H1 (cell line): Measurements from ENCODE around the gene TADA2B. TPM values are rescaled to one million over a fixed set of nuclear protein-coding genes. Genes with fewer than 3 reads are reported as not detected.

Experiments used
- CTCF ChIA-PET: fragments of 300-600 bp; sonication (Branson Sonifier 250); formaldehyde crosslinking; loops from one replicate; lab custom pipeline; 2021; ENCODE audit not compliant: partially characterized antibody; lab: Charles Lee
- POLR2A ChIA-PET: fragments of 300-600 bp; sonication (Branson Sonifier 250); formaldehyde crosslinking; loops from one replicate; lab custom pipeline; 2021; ENCODE audit warnings: inconsistent platforms; ENCODE audit not compliant: partially characterized antibody; lab: Charles Lee
- DNase-seq, 2 experiments: peaks; one replicate each; pipeline versions ENCODE4 v3.0.0 to v3.0.0-alpha.2; 2010 to 2022; ENCODE audit warnings: low spot score in 2 of 2, low read depth in 1 of 2, mixed read lengths in 1 of 2
- FAIRE-seq: peaks from 2 replicates; lab custom pipeline; 2011; peaks lifted over from hg19 to GRCh38; lab: Jason Lieb, UNC
- H2AFZ ChIP-seq: 2 replicates; pipeline ENCODE4 v1.8.1; 2012; ENCODE audit warnings: low read length, inconsistent platforms
- H2AK5ac ChIP-seq: 2 replicates; pipeline ENCODE4 v1.6.1; 2013; ENCODE audit warnings: low read depth, low read length
- H2BK120ac ChIP-seq: replicated peaks from 2 replicates; pipeline ENCODE3; 2013; ENCODE audit warnings: low read depth, low read length, inconsistent platforms
- H2BK12ac ChIP-seq: 2 replicates; pipeline ENCODE4 v1.6.1; 2013; ENCODE audit warnings: low read depth, low read length
- H2BK15ac ChIP-seq: 2 replicates; pipeline ENCODE4 v1.6.1; 2013; ENCODE audit warnings: low read length
- H2BK20ac ChIP-seq: 2 replicates; pipeline ENCODE4 v1.6.1; 2013; ENCODE audit warnings: low read length
- H2BK5ac ChIP-seq: 2 replicates; pipeline ENCODE4 v1.6.1; 2013; ENCODE audit warnings: low read depth, low read length
- H3K14ac ChIP-seq: 2 replicates; pipeline ENCODE4 v1.6.1; 2013; ENCODE audit warnings: inconsistent platforms; ENCODE audit not compliant: insufficient read length
- H3K18ac ChIP-seq: 2 replicates; pipeline ENCODE4 v1.6.1; 2013; ENCODE audit warnings: low read length; ENCODE audit errors: extremely low read depth
- H3K23ac ChIP-seq: 2 replicates; pipeline ENCODE4 v1.6.1; 2013; ENCODE audit warnings: inconsistent platforms; ENCODE audit not compliant: insufficient read length
- H3K23me2 ChIP-seq: 2 replicates; pipeline ENCODE4 v1.6.1; 2013; ENCODE audit warnings: low read depth, low read length
- H3K27ac ChIP-seq: 2 replicates; pipeline ENCODE4 v1.6.1; 2011; ENCODE audit warnings: low read depth, low read length, inconsistent platforms
- H3K27me3 ChIP-seq, 4 experiments: replicated peaks in 1 of 4; 1 replicate in 1 of 4; 2 replicates in 3 of 4; pipeline versions ENCODE4 v1.6.1 to v1.8.1; 2011 to 2013; ENCODE audit warnings: low read length in 3 of 4, mild to moderate bottlenecking in 3 of 4, inconsistent platforms in 2 of 4, mixed read lengths in 2 of 4, moderate library complexity in 1 of 4; ENCODE audit not compliant: control insufficient read depth in 3 of 4, insufficient read depth in 3 of 4; ENCODE audit errors: extremely low read depth in 1 of 4
- H3K36me3 ChIP-seq, 4 experiments: 2 replicates each; pipeline versions ENCODE4 v1.6.1 to v1.8.1; 2011 to 2013; ENCODE audit warnings: mild to moderate bottlenecking in 4 of 4, low read length in 3 of 4, moderate library complexity in 2 of 4, control low read depth in 1 of 4, inconsistent platforms in 1 of 4; ENCODE audit not compliant: insufficient read depth in 4 of 4, control insufficient read depth in 2 of 4
- H3K4ac ChIP-seq: replicated peaks from 2 replicates; pipeline ENCODE3; 2013; ENCODE audit warnings: low read length, low read depth, mixed read lengths, inconsistent platforms; ENCODE audit not compliant: insufficient read length
- H3K4me1 ChIP-seq, 4 experiments: replicated peaks in 1 of 4; 1 replicate in 1 of 4; 2 replicates in 3 of 4; pipeline versions ENCODE4 v1.6.1 to v1.8.1; 2011 to 2013; ENCODE audit warnings: low read length in 3 of 4, inconsistent platforms in 2 of 4, mixed read lengths in 1 of 4; ENCODE audit not compliant: insufficient read depth in 4 of 4, control insufficient read depth in 3 of 4
- H3K4me2 ChIP-seq, 2 experiments: 2 replicates each; pipeline versions ENCODE4 v1.6.1 to v1.8.1; 2011 to 2013; ENCODE audit warnings: low read depth in 2 of 2, low read length in 2 of 2, control low read depth in 1 of 2, inconsistent platforms in 1 of 2, mild to moderate bottlenecking in 1 of 2; ENCODE audit not compliant: insufficient read depth in 1 of 2
- H3K4me3 ChIP-seq, 4 experiments: fragments of 200-600, 300-600 bp in 1 of 4; sonication (generic), shearing (Covaris generic), sonication (Bioruptor Twin) in 1 of 4; 2 replicates each; pipeline versions ENCODE4 v1.5.1 to v1.8.1; 2011 to 2016; ENCODE audit warnings: low read length in 4 of 4, low read depth in 3 of 4, control low read depth in 2 of 4, inconsistent platforms in 2 of 4, mild to moderate bottlenecking in 2 of 4, mixed read lengths in 1 of 4, moderate library complexity in 1 of 4; ENCODE audit not compliant: insufficient read depth in 2 of 4; ENCODE audit errors: extremely low read depth in 1 of 4
- H3K56ac ChIP-seq: replicated peaks from 2 replicates; pipeline ENCODE3; 2013; ENCODE audit warnings: low read depth, mild to moderate bottlenecking, mixed read lengths, low read length, inconsistent platforms; ENCODE audit not compliant: insufficient read length
- H3K79me1 ChIP-seq: 2 replicates; pipeline ENCODE4 v1.6.1; 2013; ENCODE audit warnings: low read depth, low read length, control low read depth
- H3K79me2 ChIP-seq, 2 experiments: 2 replicates each; pipeline versions ENCODE4 v1.6.1 to v1.8.1; 2012 to 2013; ENCODE audit warnings: low read length in 2 of 2, mild to moderate bottlenecking in 2 of 2, inconsistent platforms in 1 of 2; ENCODE audit not compliant: insufficient read depth in 2 of 2, control insufficient read depth in 1 of 2
- H3K9ac ChIP-seq, 4 experiments: replicated peaks in 1 of 4; 1 replicate in 1 of 4; 2 replicates in 3 of 4; pipeline versions ENCODE4 v1.6.1 to v1.8.1; 2011 to 2013; ENCODE audit warnings: low read depth in 3 of 4, low read length in 3 of 4, control low read depth in 2 of 4, mild to moderate bottlenecking in 2 of 4, moderate library complexity in 2 of 4, inconsistent platforms in 1 of 4; ENCODE audit errors: extremely low read depth in 1 of 4
- H3K9me3 ChIP-seq, 2 experiments: 2 replicates each; pipeline versions ENCODE4 v1.6.1 to v1.8.1; 2012 to 2013; ENCODE audit warnings: mild to moderate bottlenecking in 2 of 2, moderate library complexity in 2 of 2, control low read depth in 1 of 2, inconsistent platforms in 1 of 2, low read depth in 1 of 2, low read length in 1 of 2, mixed read lengths in 1 of 2; ENCODE audit not compliant: insufficient read depth in 2 of 2
- H4K20me1 ChIP-seq, 2 experiments: replicated peaks in 1 of 2; 2 replicates each; pipeline versions ENCODE3 to v1.8.1; 2011 to 2013; ENCODE audit warnings: inconsistent platforms in 2 of 2, low read length in 2 of 2, mild to moderate bottlenecking in 1 of 2; ENCODE audit not compliant: insufficient read depth in 2 of 2, control insufficient read depth in 1 of 2
- H4K5ac ChIP-seq: 2 replicates; pipeline ENCODE4 v1.6.1; 2013; ENCODE audit warnings: low read length, low read depth, mixed read lengths, inconsistent platforms; ENCODE audit not compliant: insufficient read length
- H4K8ac ChIP-seq: 2 replicates; pipeline ENCODE4 v1.8.0; 2013; ENCODE audit warnings: mild to moderate bottlenecking, moderate library complexity, low read length, inconsistent platforms; ENCODE audit not compliant: insufficient read depth; ENCODE audit errors: extremely low read depth
- H4K91ac ChIP-seq: replicated peaks from 2 replicates; pipeline ENCODE3; 2013; ENCODE audit warnings: low read length, mixed read lengths, inconsistent platforms; ENCODE audit not compliant: insufficient read length
- BCL11A ChIP-seq, 2 experiments: IDR thresholded peaks; one replicate each; pipeline ENCODE4 v1.6.1; 2011; ENCODE audit warnings: low read depth in 2 of 2, low read length in 2 of 2, mild to moderate bottlenecking in 2 of 2
- EZH2 ChIP-seq: fragments of 200-600 bp; sonication (generic); IDR thresholded peaks from 2 replicates; pipeline ENCODE4 v1.7.1; 2012; ENCODE audit warnings: low read depth, mild to moderate bottlenecking, moderate library complexity, low read length, inconsistent platforms; ENCODE audit not compliant: severe bottlenecking
- FOSL1 ChIP-seq: IDR thresholded peaks from 2 replicates; pipeline ENCODE4 v1.6.1; 2011; ENCODE audit warnings: mild to moderate bottlenecking, low read depth, low read length, moderate library complexity; ENCODE audit not compliant: insufficient read depth
- NRF1 ChIP-seq: IDR thresholded peaks from 2 replicates; pipeline ENCODE4 v1.6.1; 2011; ENCODE audit warnings: mild to moderate bottlenecking, low read depth, low read length, improper control_type of control experiment
- POLR2A ChIP-seq, 2 experiments: IDR thresholded peaks; 1 replicate in 1 of 2; 2 replicates in 1 of 2; pipeline ENCODE4 v1.6.1; 2011; ENCODE audit warnings: low read depth in 2 of 2, low read length in 2 of 2, mild to moderate bottlenecking in 2 of 2; ENCODE audit errors: control extremely low read depth in 1 of 2
- RBBP5 ChIP-seq: IDR thresholded peaks from 2 replicates; pipeline ENCODE4 v1.7.1; 2012; ENCODE audit warnings: low read depth, mild to moderate bottlenecking, inconsistent platforms, low read length, moderate library complexity, borderline replicate concordance
- SIX5 ChIP-seq: IDR thresholded peaks from 2 replicates; pipeline ENCODE4 v1.6.1; 2011; ENCODE audit warnings: mild to moderate bottlenecking, low read depth, low read length
- SP1 ChIP-seq: IDR thresholded peaks from 2 replicates; pipeline ENCODE4 v1.6.1; 2011; ENCODE audit warnings: low read depth, low read length
- WGBS, 2 experiments: shearing (Covaris generic) in 1 of 2; methylation state at CpG; one replicate each; pipeline versions ENCODE4 v1.1.6 to v1.1.7; 2013 to 2015; ENCODE audit warnings: low lambda C conversion rate in 2 of 2, mixed read lengths in 2 of 2, inconsistent platforms in 1 of 2, low coverage in 1 of 2, missing lambda C conversion rate in 1 of 2; ENCODE audit not compliant: insufficient replicate concordance in 2 of 2, insufficient coverage in 1 of 2, insufficient read length in 1 of 2; ENCODE audit errors: extremely low coverage in 1 of 2, missing lambda C conversion rate in 1 of 2; 5-methylcytosine and 5-hydroxymethylcytosine counted together
- polyA plus RNA-seq, 7 experiments: library from polyadenylated mRNA; depleted of rRNA in 3 of 7; stranded (reverse) in 5 of 7; unstranded in 2 of 7; fragments of >200 nt in 5 of 7; fragments of 200-250 nt in 2 of 7; gene quantifications; 1 replicate in 5 of 7; 2 replicates in 1 of 7; 4 replicates in 1 of 7; pipeline versions ENCODE4 v1.2.1 to v1.2.3, GENCODE V29; 2011 to 2013; ENCODE audit warnings: missing spikeins in 2 of 7, mixed read lengths in 2 of 7
- total RNA-seq: library from RNA; stranded (reverse); fragmentation: NEBNext Ultra II Directional; extraction: Animal tissue kit (Norgen Biotek cat#: 25700); gene quantifications from 2 replicates; pipeline ENCODE4 v1.2.1, GENCODE V29; 2021
- TF ChIP-seq, protein P1 (sequence below): IDR thresholded peaks from 2 replicates; pipeline ENCODE4 v1.6.1; 2012; ENCODE audit warnings: low read length, inconsistent platforms
- TF ChIP-seq, protein P2 (sequence below), 3 experiments: IDR thresholded peaks; 1 replicate in 2 of 3; 2 replicates in 1 of 3; pipeline versions ENCODE4 v1.5.1 to v1.6.1; 2011; ENCODE audit warnings: low read length in 3 of 3, mild to moderate bottlenecking in 3 of 3, inconsistent platforms in 2 of 3, low read depth in 1 of 3, moderate library complexity in 1 of 3; ENCODE audit not compliant: insufficient read depth in 1 of 3; ENCODE audit errors: control extremely low read depth in 1 of 3

TADA2B gene
- total and polyA plus RNA-seq, 2 of the 8 experiments (the other 6 are each of a cell fraction or from before 2014, with no cell fraction given): 5.7 to 12.1 TPM

DNA sequence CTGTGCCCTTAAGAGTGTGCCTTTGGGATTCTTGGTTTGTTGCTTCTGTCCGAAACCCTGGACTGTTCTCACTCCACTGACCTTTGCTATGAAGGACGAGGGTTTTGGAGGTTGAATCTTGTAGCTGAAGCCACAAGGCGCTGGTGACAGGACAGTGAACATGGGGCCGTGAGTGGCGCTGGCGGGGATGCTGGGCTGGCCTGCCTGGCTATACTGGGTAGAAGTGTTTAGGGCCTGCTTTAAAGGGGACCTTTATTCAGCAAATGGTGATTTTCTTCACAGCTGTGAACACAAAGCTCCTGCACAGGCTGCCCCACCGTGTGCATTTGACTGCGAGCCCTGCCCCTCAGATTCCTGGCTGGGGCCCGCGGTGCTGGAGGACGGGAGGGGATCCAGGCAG is 27.1 kb upstream of the TADA2B start:
- H3K27ac ChIP-seq: no peak overlapping the region
- H3K4ac ChIP-seq: no peak overlapping the region
- H2BK15ac ChIP-seq: no peak overlapping the region
- ChIA-PET CTCF (interaction anchor here (0.8 to 2.3 kb wide), 4 partner anchors 9 to 128 kb away, joined by 3 to 7 read pairs (median 3); no protein-coding TSS in a partner anchor), POLR2A (interaction anchor here (0.7 to 2.2 kb wide), 3 partner anchors 9 to 52 kb away, joined by 3 to 6 read pairs (median 3); partner anchors contain the start of gene GRPEL1)
- no peak overlapping the region for H4K8ac ChIP-seq
- FAIRE-seq (no peak), DNase-seq (no peak)
- no peak overlapping the region for H4K91ac ChIP-seq
- H3K14ac ChIP-seq: no peak overlapping the region
- H3K56ac ChIP-seq: no peak overlapping the region
- no peak overlapping the region for H2BK5ac ChIP-seq
- peaks cover 5 to 40% (median 31%) of the 10 kb centered on the region in 4 experiments for H3K36me3 ChIP-seq
- no peaks in the 10 kb centered on the region; a peak in 1 of 7 replicates for H3K4me1 ChIP-seq
- H2BK12ac ChIP-seq: no peak overlapping the region
- no peak overlapping the region for H3K23ac ChIP-seq
- H3K79me1 ChIP-seq: peaks cover 4% of the 10 kb centered on the region
- no peak overlapping the region for H3K18ac ChIP-seq
- H3K9ac ChIP-seq: no peak overlapping the region; a peak in 1 of 7 replicates
- no peak overlapping the region for H2AFZ ChIP-seq
- no peak overlapping the region for H4K5ac ChIP-seq
- H3K79me2 ChIP-seq: no peaks in the 10 kb centered on the region; a peak in 1 of 4 replicates
- no peak overlapping the region for H2BK20ac ChIP-seq
- peaks cover 6 to 17% of the 10 kb centered on the region in 2 experiments for H4K20me1 ChIP-seq
- H2AK5ac ChIP-seq: no peak overlapping the region
- H3K4me3 ChIP-seq: no peak overlapping the region
- H3K9me3 ChIP-seq: no peaks in the 10 kb centered on the region
- no peak overlapping the region for H3K4me2 ChIP-seq
- H3K23me2 ChIP-seq: no peaks in the 10 kb centered on the region
- WGBS, 2 experiments: 82% methylated on average over 11 of the region's 11 CpGs; no CpG with 5 or more reads in 1 of the 2 experiments
- no peak overlapping the region for H2BK120ac ChIP-seq
- H3K27me3 ChIP-seq: no peaks in the 10 kb centered on the region
- TF ChIP-seq, protein P1, sequence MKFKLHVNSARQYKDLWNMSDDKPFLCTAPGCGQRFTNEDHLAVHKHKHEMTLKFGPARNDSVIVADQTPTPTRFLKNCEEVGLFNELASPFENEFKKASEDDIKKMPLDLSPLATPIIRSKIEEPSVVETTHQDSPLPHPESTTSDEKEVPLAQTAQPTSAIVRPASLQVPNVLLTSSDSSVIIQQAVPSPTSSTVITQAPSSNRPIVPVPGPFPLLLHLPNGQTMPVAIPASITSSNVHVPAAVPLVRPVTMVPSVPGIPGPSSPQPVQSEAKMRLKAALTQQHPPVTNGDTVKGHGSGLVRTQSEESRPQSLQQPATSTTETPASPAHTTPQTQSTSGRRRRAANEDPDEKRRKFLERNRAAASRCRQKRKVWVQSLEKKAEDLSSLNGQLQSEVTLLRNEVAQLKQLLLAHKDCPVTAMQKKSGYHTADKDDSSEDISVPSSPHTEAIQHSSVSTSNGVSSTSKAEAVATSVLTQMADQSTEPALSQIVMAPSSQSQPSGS: no peak
- no peak for TF ChIP-seq NRF1
- TF ChIP-seq EZH2: no peak
- no peak for TF ChIP-seq BCL11A (IDR thresholded peaks at IDR 0.05; ENCODE audit: low read depth in 2 of 2, low read length in 2 of 2)
- no peak for TF ChIP-seq POLR2A (IDR thresholded peaks at IDR 0.05; ENCODE audit: control extremely low read depth in 1 of 2, low read depth in 2 of 2, low read length in 2 of 2)
- no peak for TF ChIP-seq SP1
- TF ChIP-seq, protein P2, sequence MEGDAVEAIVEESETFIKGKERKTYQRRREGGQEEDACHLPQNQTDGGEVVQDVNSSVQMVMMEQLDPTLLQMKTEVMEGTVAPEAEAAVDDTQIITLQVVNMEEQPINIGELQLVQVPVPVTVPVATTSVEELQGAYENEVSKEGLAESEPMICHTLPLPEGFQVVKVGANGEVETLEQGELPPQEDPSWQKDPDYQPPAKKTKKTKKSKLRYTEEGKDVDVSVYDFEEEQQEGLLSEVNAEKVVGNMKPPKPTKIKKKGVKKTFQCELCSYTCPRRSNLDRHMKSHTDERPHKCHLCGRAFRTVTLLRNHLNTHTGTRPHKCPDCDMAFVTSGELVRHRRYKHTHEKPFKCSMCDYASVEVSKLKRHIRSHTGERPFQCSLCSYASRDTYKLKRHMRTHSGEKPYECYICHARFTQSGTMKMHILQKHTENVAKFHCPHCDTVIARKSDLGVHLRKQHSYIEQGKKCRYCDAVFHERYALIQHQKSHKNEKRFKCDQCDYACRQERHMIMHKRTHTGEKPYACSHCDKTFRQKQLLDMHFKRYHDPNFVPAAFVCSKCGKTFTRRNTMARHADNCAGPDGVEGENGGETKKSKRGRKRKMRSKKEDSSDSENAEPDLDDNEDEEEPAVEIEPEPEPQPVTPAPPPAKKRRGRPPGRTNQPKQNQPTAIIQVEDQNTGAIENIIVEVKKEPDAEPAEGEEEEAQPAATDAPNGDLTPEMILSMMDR (IDR thresholded peaks at IDR 0.05; ENCODE audit: control extremely low read depth in 1 of 3, insufficient read depth in 1 of 3, low read depth in 1 of 3, low read length in 3 of 3): no peak
- TF ChIP-seq RBBP5: no peak
- no peak for TF ChIP-seq FOSL1
- TF ChIP-seq SIX5: no peak
